Measurements from ENCODE around the gene TSSK6. TPM values are rescaled to one million over a fixed set of nuclear protein-coding genes. Genes with fewer than 3 reads are reported as not detected.

TSSK6 gene
- total RNA-seq, 4 donors from 2014 or later: 1.9 to 3.8 (median 3.0) TPM

GRCh38 chr19:19501798-19502197, 13.6 kb downstream of the TSSK6 start:
- Histone ChIP-seq H3K27me3 (no peaks in the 10 kb centered on the region), H3K9me3 (no peaks in the 10 kb centered on the region), H3K4me3 (no peak overlapping the region), H3K4me1 (no peaks in the 10 kb centered on the region), H3K27ac (no peak overlapping the region), H3K36me3 (peaks cover 100% of the 10 kb centered on the region)
- WGBS: 92% methylated on average over 26 of the region's 26 CpGs
- peak in 1 of 2 donors; percentile 54 for DNase-seq (ENCODE audit: low spot score in 2 of 2)
- TF ChIP-seq EP300 (IDR thresholded peaks at IDR 0.05): no peak

- peaks cover 100% of the 10 kb centered on the region for H3K36me3 ChIP-seq
- H3K4me1 ChIP-seq: no peaks in the 10 kb centered on the region
- peak in 1 of 2 donors; percentile 53 for DNase-seq (ENCODE audit: low spot score in 2 of 2)
- H3K9me3 ChIP-seq: no peaks in the 10 kb centered on the region
- 89% methylated on average over 28 of the region's 34 CpGs for WGBS
- TF ChIP-seq POLR2A (IDR thresholded peaks at IDR 0.05): no peak
- TF ChIP-seq POLR2AphosphoS5 (IDR thresholded peaks at IDR 0.05): no peak
- TF ChIP-seq CTCF (IDR thresholded peaks at IDR 0.05): no peak
- no peak for TF ChIP-seq EP300 (IDR thresholded peaks at IDR 0.05)
- H3K4me3 ChIP-seq: no peak overlapping the region
- no peaks in the 10 kb centered on the region for H3K27me3 ChIP-seq
- no peak overlapping the region for H3K27ac ChIP-seq
Measured at GRCh38 chr19:19500975-19501644, 14.2 kb downstream of the TSSK6 start.

- no peak for TF ChIP-seq EP300 (IDR thresholded peaks at IDR 0.05)
- TF ChIP-seq POLR2AphosphoS5 (IDR thresholded peaks at IDR 0.05): no peak
- TF ChIP-seq POLR2A (IDR thresholded peaks at IDR 0.05): no peak
- TF ChIP-seq CTCF (IDR thresholded peaks at IDR 0.05): no peak
- no peak for DNase-seq (ENCODE audit: low spot score in 2 of 2)
- Histone ChIP-seq H3K4me1 (no peaks in the 10 kb centered on the region), H3K9me3 (no peaks in the 10 kb centered on the region), H3K4me3 (no peak overlapping the region), H3K36me3 (peaks cover 97% of the 10 kb centered on the region), H3K27ac (no peak overlapping the region), H3K27me3 (no peaks in the 10 kb centered on the region)
- WGBS: 89% methylated on average over 12 of the region's 18 CpGs
Measured at GRCh38 chr19:19499272-19499995, 15.9 kb downstream of the TSSK6 start.

GRCh38 chr19:19498255-19498991, 16.9 kb downstream of the TSSK6 start:
- Histone ChIP-seq H3K4me3 (no peak overlapping the region), H3K36me3 (peaks cover 97% of the 10 kb centered on the region), H3K27ac (no peak overlapping the region), H3K4me1 (no peaks in the 10 kb centered on the region), H3K9me3 (no peaks in the 10 kb centered on the region), H3K27me3 (no peaks in the 10 kb centered on the region)
- TF ChIP-seq CTCF (IDR thresholded peaks at IDR 0.05) (no peak), POLR2A (IDR thresholded peaks at IDR 0.05) (no peak), EP300 (IDR thresholded peaks at IDR 0.05) (no peak), POLR2AphosphoS5 (IDR thresholded peaks at IDR 0.05) (no peak)
- DNase-seq (ENCODE audit: low spot score in 2 of 2): peak in 1 of 2 donors; percentile 56
- WGBS: 89% methylated on average over 22 of the region's 33 CpGs

GRCh38 chr19:19495614-19496603, 19.4 kb downstream of the TSSK6 start:
- Histone ChIP-seq H3K4me1 (no peaks in the 10 kb centered on the region), H3K36me3 (peaks cover 92% of the 10 kb centered on the region), H3K27ac (no peak overlapping the region), H3K4me3 (no peak overlapping the region), H3K9me3 (no peaks in the 10 kb centered on the region), H3K27me3 (no peaks in the 10 kb centered on the region)
- DNase-seq (ENCODE audit: low spot score in 2 of 2): peak in 1 of 2 donors; percentile 50
- WGBS: 88% methylated on average over 24 of the region's 30 CpGs
- TF ChIP-seq POLR2A (IDR thresholded peaks at IDR 0.05) (no peak), POLR2AphosphoS5 (IDR thresholded peaks at IDR 0.05) (no peak), EP300 (IDR thresholded peaks at IDR 0.05) (no peak), CTCF (IDR thresholded peaks at IDR 0.05) (no peak)
